Measurements from ENCODE around the gene BRIP1.

The BRIP1 gene

GRCh38 chr17:61669522-61669921 is 193.8 kb downstream of the BRIP1 start:
- Histone ChIP-seq H3K27ac (ENCODE audit: extremely low read depth, low read depth, low read length) (no peak overlapping the region), H3K4me3 (ENCODE audit: low read depth, low read length) (no peak overlapping the region), H3K4me1 (ENCODE audit: control insufficient read depth, insufficient read depth, low read length) (no peaks in the 10 kb centered on the region), H3K9me3 (ENCODE audit: control insufficient read depth, insufficient read depth, low read depth, low read length) (no peaks in the 10 kb centered on the region), H3K36me3 (ENCODE audit: control insufficient read depth in 2 of 2, insufficient read depth in 1 of 2, low read length in 2 of 2) (no peaks in the 10 kb centered on the region)
- POLR2A ChIA-PET = no interaction called here
- CTCF ChIA-PET = no interaction called here
- TF ChIP-seq IKZF3 (tag by site-specific recombination; IDR thresholded peaks at IDR 0.05) (no peak), ZNF10 (tag by site-specific recombination; IDR thresholded peaks at IDR 0.05) (no peak), ZBTB7A (tag by site-specific recombination; IDR thresholded peaks at IDR 0.05; ENCODE audit: low read depth) (no peak), BCL11A (tag by site-specific recombination; IDR thresholded peaks at IDR 0.05; ENCODE audit: low read depth) (no peak)
- TF ChIP-seq, protein P1, sequence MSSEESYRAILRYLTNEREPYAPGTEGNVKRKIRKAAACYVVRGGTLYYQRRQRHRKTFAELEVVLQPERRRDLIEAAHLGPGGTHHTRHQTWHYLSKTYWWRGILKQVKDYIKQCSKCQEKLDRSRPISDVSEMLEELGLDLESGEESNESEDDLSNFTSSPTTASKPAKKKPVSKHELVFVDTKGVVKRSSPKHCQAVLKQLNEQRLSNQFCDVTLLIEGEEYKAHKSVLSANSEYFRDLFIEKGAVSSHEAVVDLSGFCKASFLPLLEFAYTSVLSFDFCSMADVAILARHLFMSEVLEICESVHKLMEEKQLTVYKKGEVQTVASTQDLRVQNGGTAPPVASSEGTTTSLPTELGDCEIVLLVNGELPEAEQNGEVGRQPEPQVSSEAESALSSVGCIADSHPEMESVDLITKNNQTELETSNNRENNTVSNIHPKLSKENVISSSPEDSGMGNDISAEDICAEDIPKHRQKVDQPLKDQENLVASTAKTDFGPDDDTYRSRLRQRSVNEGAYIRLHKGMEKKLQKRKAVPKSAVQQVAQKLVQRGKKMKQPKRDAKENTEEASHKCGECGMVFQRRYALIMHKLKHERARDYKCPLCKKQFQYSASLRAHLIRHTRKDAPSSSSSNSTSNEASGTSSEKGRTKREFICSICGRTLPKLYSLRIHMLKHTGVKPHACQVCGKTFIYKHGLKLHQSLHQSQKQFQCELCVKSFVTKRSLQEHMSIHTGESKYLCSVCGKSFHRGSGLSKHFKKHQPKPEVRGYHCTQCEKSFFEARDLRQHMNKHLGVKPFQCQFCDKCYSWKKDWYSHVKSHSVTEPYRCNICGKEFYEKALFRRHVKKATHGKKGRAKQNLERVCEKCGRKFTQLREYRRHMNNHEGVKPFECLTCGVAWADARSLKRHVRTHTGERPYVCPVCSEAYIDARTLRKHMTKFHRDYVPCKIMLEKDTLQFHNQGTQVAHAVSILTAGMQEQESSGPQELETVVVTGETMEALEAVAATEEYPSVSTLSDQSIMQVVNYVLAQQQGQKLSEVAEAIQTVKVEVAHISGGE (tag by site-specific recombination; conservative IDR thresholded peaks at IDR 0.05; ENCODE audit: low read depth) = no peak
- TF ChIP-seq, protein P2, sequence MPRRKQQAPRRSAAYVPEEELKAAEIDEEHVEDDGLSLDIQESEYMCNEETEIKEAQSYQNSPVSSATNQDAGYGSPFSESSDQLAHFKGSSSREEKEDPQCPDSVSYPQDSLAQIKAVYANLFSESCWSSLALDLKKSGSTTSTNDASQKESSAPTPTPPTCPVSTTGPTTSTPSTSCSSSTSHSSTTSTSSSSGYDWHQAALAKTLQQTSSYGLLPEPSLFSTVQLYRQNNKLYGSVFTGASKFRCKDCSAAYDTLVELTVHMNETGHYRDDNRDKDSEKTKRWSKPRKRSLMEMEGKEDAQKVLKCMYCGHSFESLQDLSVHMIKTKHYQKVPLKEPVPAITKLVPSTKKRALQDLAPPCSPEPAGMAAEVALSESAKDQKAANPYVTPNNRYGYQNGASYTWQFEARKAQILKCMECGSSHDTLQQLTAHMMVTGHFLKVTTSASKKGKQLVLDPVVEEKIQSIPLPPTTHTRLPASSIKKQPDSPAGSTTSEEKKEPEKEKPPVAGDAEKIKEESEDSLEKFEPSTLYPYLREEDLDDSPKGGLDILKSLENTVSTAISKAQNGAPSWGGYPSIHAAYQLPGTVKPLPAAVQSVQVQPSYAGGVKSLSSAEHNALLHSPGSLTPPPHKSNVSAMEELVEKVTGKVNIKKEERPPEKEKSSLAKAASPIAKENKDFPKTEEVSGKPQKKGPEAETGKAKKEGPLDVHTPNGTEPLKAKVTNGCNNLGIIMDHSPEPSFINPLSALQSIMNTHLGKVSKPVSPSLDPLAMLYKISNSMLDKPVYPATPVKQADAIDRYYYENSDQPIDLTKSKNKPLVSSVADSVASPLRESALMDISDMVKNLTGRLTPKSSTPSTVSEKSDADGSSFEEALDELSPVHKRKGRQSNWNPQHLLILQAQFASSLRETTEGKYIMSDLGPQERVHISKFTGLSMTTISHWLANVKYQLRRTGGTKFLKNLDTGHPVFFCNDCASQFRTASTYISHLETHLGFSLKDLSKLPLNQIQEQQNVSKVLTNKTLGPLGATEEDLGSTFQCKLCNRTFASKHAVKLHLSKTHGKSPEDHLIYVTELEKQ (tag by site-specific recombination; IDR thresholded peaks at IDR 0.05; ENCODE audit: borderline replicate concordance) = no peak
- TF ChIP-seq, protein P3, sequence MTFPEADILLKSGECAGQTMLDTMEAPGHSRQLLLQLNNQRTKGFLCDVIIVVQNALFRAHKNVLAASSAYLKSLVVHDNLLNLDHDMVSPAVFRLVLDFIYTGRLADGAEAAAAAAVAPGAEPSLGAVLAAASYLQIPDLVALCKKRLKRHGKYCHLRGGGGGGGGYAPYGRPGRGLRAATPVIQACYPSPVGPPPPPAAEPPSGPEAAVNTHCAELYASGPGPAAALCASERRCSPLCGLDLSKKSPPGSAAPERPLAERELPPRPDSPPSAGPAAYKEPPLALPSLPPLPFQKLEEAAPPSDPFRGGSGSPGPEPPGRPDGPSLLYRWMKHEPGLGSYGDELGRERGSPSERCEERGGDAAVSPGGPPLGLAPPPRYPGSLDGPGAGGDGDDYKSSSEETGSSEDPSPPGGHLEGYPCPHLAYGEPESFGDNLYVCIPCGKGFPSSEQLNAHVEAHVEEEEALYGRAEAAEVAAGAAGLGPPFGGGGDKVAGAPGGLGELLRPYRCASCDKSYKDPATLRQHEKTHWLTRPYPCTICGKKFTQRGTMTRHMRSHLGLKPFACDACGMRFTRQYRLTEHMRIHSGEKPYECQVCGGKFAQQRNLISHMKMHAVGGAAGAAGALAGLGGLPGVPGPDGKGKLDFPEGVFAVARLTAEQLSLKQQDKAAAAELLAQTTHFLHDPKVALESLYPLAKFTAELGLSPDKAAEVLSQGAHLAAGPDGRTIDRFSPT (tag by site-specific recombination; IDR thresholded peaks at IDR 0.05) = no peak

GRCh38 chr17:61668486-61668885 is 194.8 kb downstream of the BRIP1 start:
- ChIA-PET CTCF (no interaction called here), POLR2A (no interaction called here)
- H3K36me3 ChIP-seq (ENCODE audit: control insufficient read depth in 2 of 2, insufficient read depth in 1 of 2, low read length in 2 of 2) = no peaks in the 10 kb centered on the region
- H3K4me1 ChIP-seq (ENCODE audit: control insufficient read depth, insufficient read depth, low read length) = no peaks in the 10 kb centered on the region
- H3K27ac ChIP-seq (ENCODE audit: extremely low read depth, low read depth, low read length) = no peak overlapping the region
- H3K4me3 ChIP-seq (ENCODE audit: low read depth, low read length) = no peak overlapping the region
- H3K9me3 ChIP-seq (ENCODE audit: control insufficient read depth, insufficient read depth, low read depth, low read length) = no peaks in the 10 kb centered on the region
- TF ChIP-seq ZNF585B (tag by site-specific recombination; IDR thresholded peaks at IDR 0.05) (no peak), ZNF548 (tag by site-specific recombination; IDR thresholded peaks at IDR 0.05) (no peak), ZNF169 (tag by site-specific recombination; IDR thresholded peaks at IDR 0.05) (no peak), ZNF624 (tag by site-specific recombination; IDR thresholded peaks at IDR 0.05) (no peak), SP7 (tag by site-specific recombination; IDR thresholded peaks at IDR 0.05) (no peak), ZNF404 (tag by site-specific recombination; IDR thresholded peaks at IDR 0.05) (no peak), ZNF394 (tag by site-specific recombination; IDR thresholded peaks at IDR 0.05; ENCODE audit: borderline replicate concordance) (no peak), ZSCAN5A (tag by site-specific recombination; IDR thresholded peaks at IDR 0.05) (no peak), ZNF747 (tag by site-specific recombination; IDR thresholded peaks at IDR 0.05) (no peak), ZBTB20 (tag by site-specific recombination; IDR thresholded peaks at IDR 0.05) (no peak)
- TF ChIP-seq, protein P4, sequence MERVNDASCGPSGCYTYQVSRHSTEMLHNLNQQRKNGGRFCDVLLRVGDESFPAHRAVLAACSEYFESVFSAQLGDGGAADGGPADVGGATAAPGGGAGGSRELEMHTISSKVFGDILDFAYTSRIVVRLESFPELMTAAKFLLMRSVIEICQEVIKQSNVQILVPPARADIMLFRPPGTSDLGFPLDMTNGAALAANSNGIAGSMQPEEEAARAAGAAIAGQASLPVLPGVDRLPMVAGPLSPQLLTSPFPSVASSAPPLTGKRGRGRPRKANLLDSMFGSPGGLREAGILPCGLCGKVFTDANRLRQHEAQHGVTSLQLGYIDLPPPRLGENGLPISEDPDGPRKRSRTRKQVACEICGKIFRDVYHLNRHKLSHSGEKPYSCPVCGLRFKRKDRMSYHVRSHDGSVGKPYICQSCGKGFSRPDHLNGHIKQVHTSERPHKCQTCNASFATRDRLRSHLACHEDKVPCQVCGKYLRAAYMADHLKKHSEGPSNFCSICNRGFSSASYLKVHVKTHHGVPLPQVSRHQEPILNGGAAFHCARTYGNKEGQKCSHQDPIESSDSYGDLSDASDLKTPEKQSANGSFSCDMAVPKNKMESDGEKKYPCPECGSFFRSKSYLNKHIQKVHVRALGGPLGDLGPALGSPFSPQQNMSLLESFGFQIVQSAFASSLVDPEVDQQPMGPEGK (tag by site-specific recombination; IDR thresholded peaks at IDR 0.05) = no peak
- TF ChIP-seq, protein P5, sequence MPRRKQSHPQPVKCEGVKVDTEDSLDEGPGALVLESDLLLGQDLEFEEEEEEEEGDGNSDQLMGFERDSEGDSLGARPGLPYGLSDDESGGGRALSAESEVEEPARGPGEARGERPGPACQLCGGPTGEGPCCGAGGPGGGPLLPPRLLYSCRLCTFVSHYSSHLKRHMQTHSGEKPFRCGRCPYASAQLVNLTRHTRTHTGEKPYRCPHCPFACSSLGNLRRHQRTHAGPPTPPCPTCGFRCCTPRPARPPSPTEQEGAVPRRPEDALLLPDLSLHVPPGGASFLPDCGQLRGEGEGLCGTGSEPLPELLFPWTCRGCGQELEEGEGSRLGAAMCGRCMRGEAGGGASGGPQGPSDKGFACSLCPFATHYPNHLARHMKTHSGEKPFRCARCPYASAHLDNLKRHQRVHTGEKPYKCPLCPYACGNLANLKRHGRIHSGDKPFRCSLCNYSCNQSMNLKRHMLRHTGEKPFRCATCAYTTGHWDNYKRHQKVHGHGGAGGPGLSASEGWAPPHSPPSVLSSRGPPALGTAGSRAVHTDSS (tag by site-specific recombination; IDR thresholded peaks at IDR 0.05) = no peak
- TF ChIP-seq, protein P6, sequence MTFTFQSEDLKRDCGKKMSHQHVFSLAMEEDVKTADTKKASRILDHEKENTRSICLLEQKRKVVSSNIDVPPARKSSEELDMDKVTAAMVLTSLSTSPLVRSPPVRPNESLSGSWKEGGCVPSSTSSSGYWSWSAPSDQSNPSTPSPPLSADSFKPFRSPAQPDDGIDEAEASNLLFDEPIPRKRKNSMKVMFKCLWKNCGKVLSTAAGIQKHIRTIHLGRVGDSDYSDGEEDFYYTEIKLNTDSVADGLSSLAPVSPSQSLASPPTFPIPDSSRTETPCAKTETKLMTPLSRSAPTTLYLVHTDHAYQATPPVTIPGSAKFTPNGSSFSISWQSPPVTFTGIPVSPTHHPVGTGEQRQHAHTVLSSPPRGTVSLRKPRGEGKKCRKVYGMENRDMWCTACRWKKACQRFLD (tag by site-specific recombination; IDR thresholded peaks at IDR 0.05) = no peak
